ENCODE measurements around the gene IRF4.

Gene IRF4

DNA sequence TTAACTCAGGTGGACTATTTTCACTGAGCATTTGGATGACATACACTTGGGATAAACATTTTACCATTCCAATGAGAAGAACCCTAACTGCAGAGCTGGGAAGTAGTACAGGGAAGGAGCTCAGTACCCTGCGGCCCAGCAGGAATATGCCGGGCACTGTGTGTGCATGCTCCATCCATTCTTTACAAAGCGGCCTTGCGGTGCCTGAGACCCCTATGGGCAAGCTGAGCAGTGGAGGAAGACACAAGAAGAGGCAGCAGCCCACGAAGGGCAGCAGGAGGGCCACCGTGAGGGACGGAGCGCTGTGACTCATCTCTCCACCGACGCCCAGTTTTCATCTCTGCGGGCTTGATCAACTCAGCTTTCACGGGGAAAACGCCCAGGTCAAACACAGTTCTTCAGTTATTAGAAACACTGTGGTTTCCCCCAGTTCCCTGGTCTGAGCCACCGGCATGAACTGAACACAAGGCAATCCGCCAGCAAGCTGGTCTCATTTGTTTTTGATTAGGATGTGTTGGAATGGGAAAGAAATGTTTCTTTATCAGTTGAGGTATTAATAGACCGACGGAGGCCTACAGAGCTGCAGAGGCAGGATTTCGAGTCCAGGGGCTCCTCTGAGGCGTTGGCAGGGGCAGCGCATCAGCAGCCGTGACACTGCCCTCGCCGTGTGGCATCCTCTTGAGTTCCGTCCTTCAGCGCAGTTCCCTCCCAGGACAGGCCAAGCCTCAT lies 44.9 kb downstream of the IRF4 start:
- H3K4me3 ChIP-seq (ENCODE audit: low read depth, low read length), result no peak overlapping the region
- no peaks in the 10 kb centered on the region for H3K9me3 ChIP-seq (ENCODE audit: control insufficient read depth, insufficient read depth, low read depth, low read length)

DNA sequence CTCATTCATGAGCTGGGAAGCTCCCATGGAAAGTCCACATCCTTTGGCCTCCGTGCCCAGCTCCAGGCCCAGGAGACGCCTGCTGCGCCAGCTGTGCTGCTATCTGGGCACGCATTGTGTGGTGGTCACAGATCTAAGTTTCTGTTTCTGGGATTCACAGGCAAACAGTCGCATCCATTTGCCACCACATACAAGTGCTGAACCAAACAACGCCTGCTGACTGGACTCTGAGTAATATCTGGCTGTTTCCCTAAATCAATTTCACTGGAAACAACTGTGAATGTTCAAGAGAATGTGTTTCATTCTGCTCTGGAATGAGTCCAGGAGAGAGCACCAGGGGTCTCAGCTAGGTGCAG lies 45.5 kb downstream of the IRF4 start:
- Histone ChIP-seq H3K4me3 (ENCODE audit: low read depth, low read length) (no peak overlapping the region), H3K4me1 (ENCODE audit: control insufficient read depth, insufficient read depth, low read length) (no peaks in the 10 kb centered on the region), H3K9me3 (ENCODE audit: control insufficient read depth, insufficient read depth, low read depth, low read length) (no peaks in the 10 kb centered on the region), H3K36me3 (ENCODE audit: control insufficient read depth in 2 of 2, insufficient read depth in 1 of 2, low read length in 2 of 2) (no peaks in the 10 kb centered on the region), H3K27ac (ENCODE audit: extremely low read depth, low read depth, low read length) (no peak overlapping the region)
- POLR2A ChIA-PET, result no interaction called here
- CTCF ChIA-PET, result interaction anchor here (0.5 kb wide), 1 partner anchor 351 kb away, joined by 4 read pairs; no protein-coding TSS in a partner anchor
- TF ChIP-seq ZNF423 (tag by site-specific recombination; IDR thresholded peaks at IDR 0.05), result no peak
- no peak for TF ChIP-seq ZNF560 (tag by site-specific recombination; IDR thresholded peaks at IDR 0.05; ENCODE audit: borderline replicate concordance)
- TF ChIP-seq, protein P1, sequence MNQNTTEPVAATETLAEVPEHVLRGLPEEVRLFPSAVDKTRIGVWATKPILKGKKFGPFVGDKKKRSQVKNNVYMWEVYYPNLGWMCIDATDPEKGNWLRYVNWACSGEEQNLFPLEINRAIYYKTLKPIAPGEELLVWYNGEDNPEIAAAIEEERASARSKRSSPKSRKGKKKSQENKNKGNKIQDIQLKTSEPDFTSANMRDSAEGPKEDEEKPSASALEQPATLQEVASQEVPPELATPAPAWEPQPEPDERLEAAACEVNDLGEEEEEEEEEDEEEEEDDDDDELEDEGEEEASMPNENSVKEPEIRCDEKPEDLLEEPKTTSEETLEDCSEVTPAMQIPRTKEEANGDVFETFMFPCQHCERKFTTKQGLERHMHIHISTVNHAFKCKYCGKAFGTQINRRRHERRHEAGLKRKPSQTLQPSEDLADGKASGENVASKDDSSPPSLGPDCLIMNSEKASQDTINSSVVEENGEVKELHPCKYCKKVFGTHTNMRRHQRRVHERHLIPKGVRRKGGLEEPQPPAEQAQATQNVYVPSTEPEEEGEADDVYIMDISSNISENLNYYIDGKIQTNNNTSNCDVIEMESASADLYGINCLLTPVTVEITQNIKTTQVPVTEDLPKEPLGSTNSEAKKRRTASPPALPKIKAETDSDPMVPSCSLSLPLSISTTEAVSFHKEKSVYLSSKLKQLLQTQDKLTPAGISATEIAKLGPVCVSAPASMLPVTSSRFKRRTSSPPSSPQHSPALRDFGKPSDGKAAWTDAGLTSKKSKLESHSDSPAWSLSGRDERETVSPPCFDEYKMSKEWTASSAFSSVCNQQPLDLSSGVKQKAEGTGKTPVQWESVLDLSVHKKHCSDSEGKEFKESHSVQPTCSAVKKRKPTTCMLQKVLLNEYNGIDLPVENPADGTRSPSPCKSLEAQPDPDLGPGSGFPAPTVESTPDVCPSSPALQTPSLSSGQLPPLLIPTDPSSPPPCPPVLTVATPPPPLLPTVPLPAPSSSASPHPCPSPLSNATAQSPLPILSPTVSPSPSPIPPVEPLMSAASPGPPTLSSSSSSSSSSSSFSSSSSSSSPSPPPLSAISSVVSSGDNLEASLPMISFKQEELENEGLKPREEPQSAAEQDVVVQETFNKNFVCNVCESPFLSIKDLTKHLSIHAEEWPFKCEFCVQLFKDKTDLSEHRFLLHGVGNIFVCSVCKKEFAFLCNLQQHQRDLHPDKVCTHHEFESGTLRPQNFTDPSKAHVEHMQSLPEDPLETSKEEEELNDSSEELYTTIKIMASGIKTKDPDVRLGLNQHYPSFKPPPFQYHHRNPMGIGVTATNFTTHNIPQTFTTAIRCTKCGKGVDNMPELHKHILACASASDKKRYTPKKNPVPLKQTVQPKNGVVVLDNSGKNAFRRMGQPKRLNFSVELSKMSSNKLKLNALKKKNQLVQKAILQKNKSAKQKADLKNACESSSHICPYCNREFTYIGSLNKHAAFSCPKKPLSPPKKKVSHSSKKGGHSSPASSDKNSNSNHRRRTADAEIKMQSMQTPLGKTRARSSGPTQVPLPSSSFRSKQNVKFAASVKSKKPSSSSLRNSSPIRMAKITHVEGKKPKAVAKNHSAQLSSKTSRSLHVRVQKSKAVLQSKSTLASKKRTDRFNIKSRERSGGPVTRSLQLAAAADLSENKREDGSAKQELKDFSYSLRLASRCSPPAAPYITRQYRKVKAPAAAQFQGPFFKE (tag by site-specific recombination; IDR thresholded peaks at IDR 0.05; ENCODE audit: borderline replicate concordance), result no peak
- TF ChIP-seq, protein P2, sequence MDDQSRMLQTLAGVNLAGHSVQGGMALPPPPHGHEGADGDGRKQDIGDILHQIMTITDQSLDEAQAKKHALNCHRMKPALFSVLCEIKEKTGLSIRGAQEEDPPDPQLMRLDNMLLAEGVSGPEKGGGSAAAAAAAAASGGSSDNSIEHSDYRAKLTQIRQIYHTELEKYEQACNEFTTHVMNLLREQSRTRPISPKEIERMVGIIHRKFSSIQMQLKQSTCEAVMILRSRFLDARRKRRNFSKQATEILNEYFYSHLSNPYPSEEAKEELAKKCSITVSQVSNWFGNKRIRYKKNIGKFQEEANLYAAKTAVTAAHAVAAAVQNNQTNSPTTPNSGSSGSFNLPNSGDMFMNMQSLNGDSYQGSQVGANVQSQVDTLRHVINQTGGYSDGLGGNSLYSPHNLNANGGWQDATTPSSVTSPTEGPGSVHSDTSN (CRISPR knock-in tag; IDR thresholded peaks at IDR 0.05), result no peak
- TF ChIP-seq GFI1B (tag by site-specific recombination; IDR thresholded peaks at IDR 0.05), result no peak
- no peak for TF ChIP-seq ZNF350 (tag by site-specific recombination; IDR thresholded peaks at IDR 0.05)
- TF ChIP-seq GLI2 (tag by site-specific recombination; IDR thresholded peaks at IDR 0.05; ENCODE audit: borderline replicate concordance, low read depth), result no peak
- no peak for TF ChIP-seq SP7 (tag by site-specific recombination; IDR thresholded peaks at IDR 0.05)

More for the DNA sequence above, 44.9 kb downstream of the IRF4 start:
- no peaks in the 10 kb centered on the region for H3K4me1 ChIP-seq (ENCODE audit: control insufficient read depth, insufficient read depth, low read length)
- no peaks in the 10 kb centered on the region for H3K36me3 ChIP-seq (ENCODE audit: control insufficient read depth in 2 of 2, insufficient read depth in 1 of 2, low read length in 2 of 2)
- no peak overlapping the region for H3K27ac ChIP-seq (ENCODE audit: extremely low read depth, low read depth, low read length)
- TF ChIP-seq, protein P3, sequence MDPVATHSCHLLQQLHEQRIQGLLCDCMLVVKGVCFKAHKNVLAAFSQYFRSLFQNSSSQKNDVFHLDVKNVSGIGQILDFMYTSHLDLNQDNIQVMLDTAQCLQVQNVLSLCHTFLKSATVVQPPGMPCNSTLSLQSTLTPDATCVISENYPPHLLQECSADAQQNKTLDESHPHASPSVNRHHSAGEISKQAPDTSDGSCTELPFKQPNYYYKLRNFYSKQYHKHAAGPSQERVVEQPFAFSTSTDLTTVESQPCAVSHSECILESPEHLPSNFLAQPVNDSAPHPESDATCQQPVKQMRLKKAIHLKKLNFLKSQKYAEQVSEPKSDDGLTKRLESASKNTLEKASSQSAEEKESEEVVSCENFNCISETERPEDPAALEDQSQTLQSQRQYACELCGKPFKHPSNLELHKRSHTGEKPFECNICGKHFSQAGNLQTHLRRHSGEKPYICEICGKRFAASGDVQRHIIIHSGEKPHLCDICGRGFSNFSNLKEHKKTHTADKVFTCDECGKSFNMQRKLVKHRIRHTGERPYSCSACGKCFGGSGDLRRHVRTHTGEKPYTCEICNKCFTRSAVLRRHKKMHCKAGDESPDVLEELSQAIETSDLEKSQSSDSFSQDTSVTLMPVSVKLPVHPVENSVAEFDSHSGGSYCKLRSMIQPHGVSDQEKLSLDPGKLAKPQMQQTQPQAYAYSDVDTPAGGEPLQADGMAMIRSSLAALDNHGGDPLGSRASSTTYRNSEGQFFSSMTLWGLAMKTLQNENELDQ (tag by site-specific recombination; IDR thresholded peaks at IDR 0.05; ENCODE audit: low read depth), result no peak
- no peak for TF ChIP-seq ZNF2 (tag by site-specific recombination; IDR thresholded peaks at IDR 0.05)
- TF ChIP-seq ZNF23 (tag by site-specific recombination; IDR thresholded peaks at IDR 0.05; ENCODE audit: borderline replicate concordance), result no peak
- TF ChIP-seq ZNF16 (tag by site-specific recombination; IDR thresholded peaks at IDR 0.05; ENCODE audit: low read depth), result no peak
- TF ChIP-seq, protein P4, sequence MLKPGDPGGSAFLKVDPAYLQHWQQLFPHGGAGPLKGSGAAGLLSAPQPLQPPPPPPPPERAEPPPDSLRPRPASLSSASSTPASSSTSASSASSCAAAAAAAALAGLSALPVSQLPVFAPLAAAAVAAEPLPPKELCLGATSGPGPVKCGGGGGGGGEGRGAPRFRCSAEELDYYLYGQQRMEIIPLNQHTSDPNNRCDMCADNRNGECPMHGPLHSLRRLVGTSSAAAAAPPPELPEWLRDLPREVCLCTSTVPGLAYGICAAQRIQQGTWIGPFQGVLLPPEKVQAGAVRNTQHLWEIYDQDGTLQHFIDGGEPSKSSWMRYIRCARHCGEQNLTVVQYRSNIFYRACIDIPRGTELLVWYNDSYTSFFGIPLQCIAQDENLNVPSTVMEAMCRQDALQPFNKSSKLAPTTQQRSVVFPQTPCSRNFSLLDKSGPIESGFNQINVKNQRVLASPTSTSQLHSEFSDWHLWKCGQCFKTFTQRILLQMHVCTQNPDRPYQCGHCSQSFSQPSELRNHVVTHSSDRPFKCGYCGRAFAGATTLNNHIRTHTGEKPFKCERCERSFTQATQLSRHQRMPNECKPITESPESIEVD (tag by site-specific recombination; IDR thresholded peaks at IDR 0.05), result no peak
- TF ChIP-seq ZNF174 (tag by site-specific recombination; IDR thresholded peaks at IDR 0.05), result no peak
- TF ChIP-seq GLIS1 (tag by site-specific recombination; IDR thresholded peaks at IDR 0.05), result no peak
- TF ChIP-seq MEIS1 (CRISPR knock-in tag; IDR thresholded peaks at IDR 0.05; ENCODE audit: borderline replicate concordance), result no peak
- no peak for TF ChIP-seq ZNF626 (tag by site-specific recombination; IDR thresholded peaks at IDR 0.05)
- TF ChIP-seq, protein P5, sequence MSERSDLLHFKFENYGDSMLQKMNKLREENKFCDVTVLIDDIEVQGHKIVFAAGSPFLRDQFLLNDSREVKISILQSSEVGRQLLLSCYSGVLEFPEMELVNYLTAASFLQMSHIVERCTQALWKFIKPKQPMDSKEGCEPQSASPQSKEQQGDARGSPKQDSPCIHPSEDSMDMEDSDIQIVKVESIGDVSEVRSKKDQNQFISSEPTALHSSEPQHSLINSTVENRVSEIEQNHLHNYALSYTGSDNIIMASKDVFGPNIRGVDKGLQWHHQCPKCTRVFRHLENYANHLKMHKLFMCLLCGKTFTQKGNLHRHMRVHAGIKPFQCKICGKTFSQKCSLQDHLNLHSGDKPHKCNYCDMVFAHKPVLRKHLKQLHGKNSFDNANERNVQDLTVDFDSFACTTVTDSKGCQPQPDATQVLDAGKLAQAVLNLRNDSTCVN (tag by site-specific recombination; optimal IDR thresholded peaks at IDR 0.05), result no peak
- no peak for TF ChIP-seq ZFHX2 (tag by site-specific recombination; conservative IDR thresholded peaks at IDR 0.05)
- TF ChIP-seq ZNF354C (tag by site-specific recombination; IDR thresholded peaks at IDR 0.05; ENCODE audit: borderline replicate concordance, low read depth), result no peak
- TF ChIP-seq, protein P6, sequence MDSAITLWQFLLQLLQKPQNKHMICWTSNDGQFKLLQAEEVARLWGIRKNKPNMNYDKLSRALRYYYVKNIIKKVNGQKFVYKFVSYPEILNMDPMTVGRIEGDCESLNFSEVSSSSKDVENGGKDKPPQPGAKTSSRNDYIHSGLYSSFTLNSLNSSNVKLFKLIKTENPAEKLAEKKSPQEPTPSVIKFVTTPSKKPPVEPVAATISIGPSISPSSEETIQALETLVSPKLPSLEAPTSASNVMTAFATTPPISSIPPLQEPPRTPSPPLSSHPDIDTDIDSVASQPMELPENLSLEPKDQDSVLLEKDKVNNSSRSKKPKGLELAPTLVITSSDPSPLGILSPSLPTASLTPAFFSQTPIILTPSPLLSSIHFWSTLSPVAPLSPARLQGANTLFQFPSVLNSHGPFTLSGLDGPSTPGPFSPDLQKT (IDR thresholded peaks at IDR 0.05; ENCODE audit: borderline replicate concordance, low read depth, low read length), result no peak
- no peak for TF ChIP-seq ZNF366 (tag by site-specific recombination; conservative IDR thresholded peaks at IDR 0.05)
- TF ChIP-seq ZXDB (tag by site-specific recombination; IDR thresholded peaks at IDR 0.05), result no peak
- no peak for TF ChIP-seq ZBTB17 (tag by site-specific recombination; IDR thresholded peaks at IDR 0.05)
- no peak for TF ChIP-seq ZBTB20 (tag by site-specific recombination; IDR thresholded peaks at IDR 0.05)
- CTCF ChIA-PET, result interaction anchor here (0.5 to 1.7 kb wide), 3 partner anchors 28 to 625 kb away, joined by 3 to 6 read pairs (median 4); no protein-coding TSS in a partner anchor
- POLR2A ChIA-PET, result interaction anchor here (0.6 kb wide), 1 partner anchor 547 kb away, joined by 4 read pairs; no protein-coding TSS in a partner anchor
